ENCODE results near the gene ADGRD1.

Gene ADGRD1

DNA sequence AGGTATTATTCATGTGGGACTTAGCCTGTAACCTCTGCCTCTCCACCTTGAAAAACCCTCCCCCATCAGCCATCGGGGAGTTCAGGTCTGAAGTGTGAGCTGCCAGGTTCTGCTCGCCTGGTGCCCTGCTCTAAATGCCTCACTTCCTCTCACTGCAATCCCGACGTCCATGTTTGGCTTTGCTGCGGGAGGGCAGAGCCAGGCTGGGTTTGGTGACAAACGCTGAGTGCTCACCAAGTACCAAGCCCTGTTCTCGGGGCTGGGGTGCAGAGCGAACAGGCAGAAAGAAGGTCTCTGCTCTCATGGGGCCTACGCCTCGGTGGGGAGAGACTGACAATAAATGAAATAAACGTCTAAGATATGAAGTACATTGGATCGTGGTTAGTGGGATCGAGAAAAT is 2.1 kb upstream of the ADGRD1 start:
- DNase-seq (ENCODE audit: insufficient read length, low spot score) (no peak), FAIRE-seq (no peak)
- TF ChIP-seq, protein P1, sequence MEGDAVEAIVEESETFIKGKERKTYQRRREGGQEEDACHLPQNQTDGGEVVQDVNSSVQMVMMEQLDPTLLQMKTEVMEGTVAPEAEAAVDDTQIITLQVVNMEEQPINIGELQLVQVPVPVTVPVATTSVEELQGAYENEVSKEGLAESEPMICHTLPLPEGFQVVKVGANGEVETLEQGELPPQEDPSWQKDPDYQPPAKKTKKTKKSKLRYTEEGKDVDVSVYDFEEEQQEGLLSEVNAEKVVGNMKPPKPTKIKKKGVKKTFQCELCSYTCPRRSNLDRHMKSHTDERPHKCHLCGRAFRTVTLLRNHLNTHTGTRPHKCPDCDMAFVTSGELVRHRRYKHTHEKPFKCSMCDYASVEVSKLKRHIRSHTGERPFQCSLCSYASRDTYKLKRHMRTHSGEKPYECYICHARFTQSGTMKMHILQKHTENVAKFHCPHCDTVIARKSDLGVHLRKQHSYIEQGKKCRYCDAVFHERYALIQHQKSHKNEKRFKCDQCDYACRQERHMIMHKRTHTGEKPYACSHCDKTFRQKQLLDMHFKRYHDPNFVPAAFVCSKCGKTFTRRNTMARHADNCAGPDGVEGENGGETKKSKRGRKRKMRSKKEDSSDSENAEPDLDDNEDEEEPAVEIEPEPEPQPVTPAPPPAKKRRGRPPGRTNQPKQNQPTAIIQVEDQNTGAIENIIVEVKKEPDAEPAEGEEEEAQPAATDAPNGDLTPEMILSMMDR (IDR thresholded peaks at IDR 0.05; ENCODE audit: insufficient read depth, missing control alignments), result no peak

DNA sequence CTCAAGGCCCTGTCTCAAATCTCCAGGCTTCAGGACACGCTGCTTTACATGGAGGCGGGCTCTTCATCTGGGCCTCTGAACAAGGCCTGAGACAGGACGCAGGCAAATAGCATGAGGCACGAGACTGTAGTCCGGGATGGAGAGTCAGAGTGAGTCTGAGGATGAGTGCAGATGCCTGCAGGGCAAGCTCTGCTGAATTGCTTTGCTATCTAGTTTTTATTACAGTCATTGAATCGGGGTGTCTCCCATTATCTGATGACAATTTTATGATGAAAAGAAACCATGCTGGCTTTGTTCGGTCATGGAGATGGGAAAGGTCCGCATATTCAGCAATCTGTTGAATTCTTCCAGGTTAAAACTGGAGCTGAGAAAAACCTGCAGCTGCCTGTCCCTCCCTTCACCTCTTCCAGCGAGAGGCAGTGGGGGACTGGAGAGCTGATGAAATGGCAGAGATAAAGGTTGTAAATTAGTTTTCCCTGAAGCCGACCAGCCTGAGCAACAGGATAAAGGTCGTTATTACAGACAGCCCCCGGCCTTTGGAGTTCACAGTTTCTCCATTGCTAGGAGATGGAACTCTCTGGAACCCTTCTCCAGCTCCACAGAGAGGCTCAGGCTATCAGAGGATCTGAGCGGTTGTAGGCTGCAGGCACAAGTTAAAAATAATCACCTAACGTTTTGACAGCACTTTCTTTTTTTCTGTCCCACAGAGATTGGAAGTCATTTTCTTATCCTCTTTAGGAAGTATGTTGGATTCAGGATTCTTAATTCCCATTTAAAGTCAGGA is 1.3 kb upstream of the ADGRD1 start:
- no peak for FAIRE-seq
- TF ChIP-seq, protein P1 (IDR thresholded peaks at IDR 0.05; ENCODE audit: insufficient read depth, missing control alignments), result no peak
- no peak for DNase-seq (ENCODE audit: insufficient read length, low spot score)

DNA sequence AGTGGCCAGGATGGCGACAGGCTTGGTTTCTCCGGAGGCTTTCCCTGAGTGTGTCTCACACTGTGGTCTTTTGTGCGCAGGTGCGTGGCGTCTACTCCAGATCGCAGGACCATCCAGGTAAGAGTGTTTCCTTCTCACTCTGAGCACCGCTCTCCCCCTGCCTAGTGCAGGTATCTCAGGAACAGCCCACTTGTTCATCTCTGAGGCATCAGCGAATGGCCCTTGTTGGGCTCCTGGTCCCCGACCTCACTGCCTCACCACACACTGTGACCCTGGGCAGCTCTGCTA is 781 bp downstream of the ADGRD1 start:
- FAIRE-seq (no peak), DNase-seq (ENCODE audit: insufficient read length, low spot score) (no peak)

DNA sequence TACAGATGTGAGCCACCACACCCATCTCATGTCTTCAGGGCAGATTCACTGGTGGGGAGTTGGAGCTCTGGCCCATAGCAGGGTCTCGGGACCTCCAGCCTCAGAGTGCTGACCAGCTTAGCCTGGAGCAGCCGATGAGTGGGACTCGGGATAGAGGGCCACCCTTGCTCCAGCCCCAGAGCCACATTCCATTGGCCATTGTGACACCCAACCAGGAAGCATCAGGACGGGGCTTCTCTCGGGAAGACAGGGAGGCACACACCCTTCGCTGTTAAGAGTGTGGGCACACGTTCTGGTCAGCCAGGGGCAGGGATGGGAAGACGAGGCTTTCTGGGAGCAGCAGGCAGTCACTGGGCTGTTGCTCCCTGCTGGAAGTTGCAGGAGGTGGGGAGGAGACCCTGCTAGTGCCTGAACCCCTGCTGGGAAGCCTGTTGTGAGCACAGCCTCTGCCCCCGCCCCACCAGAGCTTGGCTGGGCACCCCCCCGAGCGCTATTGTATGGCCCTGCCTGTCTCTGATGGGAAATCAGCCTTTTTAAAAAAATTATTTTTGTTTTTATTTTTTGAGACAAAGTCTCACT is 1.6 kb downstream of the ADGRD1 start:
- TF ChIP-seq, protein P1 (IDR thresholded peaks at IDR 0.05; ENCODE audit: insufficient read depth, missing control alignments), result no peak
- FAIRE-seq (no peak), DNase-seq (ENCODE audit: insufficient read length, low spot score) (no peak)

More for the DNA sequence above, 781 bp downstream of the ADGRD1 start:
- TF ChIP-seq, protein P1 (IDR thresholded peaks at IDR 0.05; ENCODE audit: insufficient read depth, missing control alignments), result no peak

DNA sequence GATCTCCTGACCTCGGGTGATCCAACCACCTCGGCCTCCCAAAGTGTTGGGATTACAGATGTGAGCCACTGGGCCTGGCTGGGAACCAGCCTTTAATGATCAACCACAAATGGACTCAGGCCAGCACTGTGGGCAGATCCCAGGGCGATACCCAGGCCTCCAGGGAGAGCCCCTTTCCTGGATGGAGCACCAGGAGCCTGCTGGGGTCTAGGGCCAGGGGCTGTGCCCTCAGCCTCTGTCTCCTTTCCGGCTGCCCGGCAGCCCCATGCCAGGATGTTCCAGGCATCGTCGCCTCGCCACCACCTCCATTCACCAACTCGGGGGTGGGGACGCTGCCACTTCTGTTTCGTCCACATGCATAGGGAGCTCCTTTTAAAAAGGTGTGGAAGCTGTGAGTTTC is 2.3 kb downstream of the ADGRD1 start:
- TF ChIP-seq, protein P1 (IDR thresholded peaks at IDR 0.05; ENCODE audit: insufficient read depth, missing control alignments), result no peak
- FAIRE-seq (no peak), DNase-seq (ENCODE audit: insufficient read length, low spot score) (no peak)

DNA sequence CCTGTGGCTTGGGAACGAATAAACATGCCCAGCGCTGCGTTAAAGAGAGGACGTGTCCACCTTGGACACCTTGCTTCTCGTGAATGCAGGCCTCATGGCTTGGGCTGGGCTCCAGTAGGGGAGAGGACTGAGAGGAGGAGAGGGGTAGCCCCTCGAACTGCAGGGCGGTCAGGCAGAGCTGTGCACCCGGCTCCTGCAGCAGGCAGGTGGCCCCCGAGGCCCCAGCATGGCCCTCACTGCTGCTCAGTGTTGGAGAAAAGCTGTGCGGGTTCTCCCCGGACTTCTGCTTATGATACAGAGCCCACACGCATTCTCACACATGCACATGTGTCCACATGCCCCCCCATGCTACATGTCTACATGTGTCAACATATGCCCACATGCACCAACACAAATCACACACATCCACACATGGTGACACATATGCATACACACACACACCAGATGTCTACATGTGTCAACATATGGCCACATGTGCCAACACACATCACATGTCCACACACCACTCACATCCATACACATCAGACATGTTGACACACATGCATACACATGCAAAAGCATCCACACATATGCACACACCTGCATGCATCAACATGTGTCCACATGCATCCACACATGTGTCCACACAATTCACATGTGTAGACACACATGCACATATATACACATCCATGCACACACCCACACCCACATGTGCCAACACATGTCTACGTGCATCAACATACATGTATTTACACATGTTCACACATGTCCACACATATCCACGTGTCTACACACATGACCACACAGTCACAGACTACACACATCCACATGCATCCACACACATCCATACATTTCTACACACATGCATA is 3.0 kb downstream of the ADGRD1 start:
- FAIRE-seq, result no peak
- DNase-seq (ENCODE audit: insufficient read length, low spot score), result no peak
- TF ChIP-seq, protein P1 (IDR thresholded peaks at IDR 0.05; ENCODE audit: insufficient read depth, missing control alignments), result no peak

DNA sequence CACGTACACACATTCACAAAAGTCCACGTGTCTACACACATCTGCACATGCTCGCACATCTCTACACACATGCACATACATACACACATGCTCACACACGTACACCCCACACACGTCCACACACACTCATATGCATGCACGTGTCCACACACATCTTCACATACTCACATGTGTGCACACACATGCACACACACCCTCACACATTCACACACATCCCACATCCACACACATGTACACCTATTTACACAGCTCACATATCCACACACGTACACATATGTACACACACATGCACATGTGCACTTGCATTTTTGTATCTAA is 3.6 kb downstream of the ADGRD1 start:
- FAIRE-seq (no peak), DNase-seq (ENCODE audit: insufficient read length, low spot score) (no peak)
- TF ChIP-seq, protein P1 (IDR thresholded peaks at IDR 0.05; ENCODE audit: insufficient read depth, missing control alignments), result no peak

Measured in D721Med (cell line).